Measurements from ENCODE around the gene IL5. TPM values are rescaled to one million over a fixed set of nuclear protein-coding genes. Genes with fewer than 3 reads are reported as not detected.

The IL5 gene
- total and polyA plus RNA-seq, 2 of the 13 experiments (the other 11 are each of a cell fraction or from before 2014, with no cell fraction given), result not detected

- TF ChIP-seq ZMYM2 (CRISPR knock-in tag; IDR thresholded peaks at IDR 0.05) (peak; percentile 58; the same call in 1 of the 2 replicates), NR2C2 (CRISPR knock-in tag; IDR thresholded peaks at IDR 0.05; ENCODE audit: borderline replicate concordance) (no peak), MTF2 (CRISPR knock-in tag; IDR thresholded peaks at IDR 0.05; ENCODE audit: borderline replicate concordance) (no peak), PLRG1 (conservative IDR thresholded peaks at IDR 0.05) (no peak), ZNF776 (CRISPR knock-in tag; IDR thresholded peaks at IDR 0.05) (no peak), ZSCAN20 (CRISPR knock-in tag; IDR thresholded peaks at IDR 0.05; ENCODE audit: borderline replicate concordance) (no peak), MXD3 (CRISPR knock-in tag; IDR thresholded peaks at IDR 0.05) (no peak), ZNF572 (CRISPR knock-in tag; IDR thresholded peaks at IDR 0.05) (no peak), TEAD2 (CRISPR knock-in tag; IDR thresholded peaks at IDR 0.05) (no peak), MLX (CRISPR knock-in tag; IDR thresholded peaks at IDR 0.05) (no peak), HOXD1 (CRISPR knock-in tag; IDR thresholded peaks at IDR 0.05) (no peak), CBFB (CRISPR knock-in tag; IDR thresholded peaks at IDR 0.05) (no peak), ZBTB7A (CRISPR knock-in tag; IDR thresholded peaks at IDR 0.05) (no peak), MYPOP (CRISPR knock-in tag; IDR thresholded peaks at IDR 0.05) (no peak), IRF2 (CRISPR knock-in tag; IDR thresholded peaks at IDR 0.05) (peak; percentile 58; the same call in 1 of the 2 replicates), ZNF143 (CRISPR knock-in tag; IDR thresholded peaks at IDR 0.05) (0 out of 2 replicates have a peak, but pooled peaks have one; percentile 24), MXD4 (CRISPR knock-in tag; IDR thresholded peaks at IDR 0.05) (no peak), BCL6 (CRISPR knock-in tag; IDR thresholded peaks at IDR 0.05) (peak; percentile 18; the same call in 1 of the 2 replicates), ZNF749 (CRISPR knock-in tag; IDR thresholded peaks at IDR 0.05; ENCODE audit: borderline replicate concordance) (no peak), CREBL2 (CRISPR knock-in tag; IDR thresholded peaks at IDR 0.05; ENCODE audit: borderline replicate concordance) (no peak), ZFY (CRISPR knock-in tag; IDR thresholded peaks at IDR 0.05) (peak; percentile 62), ZNF644 (CRISPR knock-in tag; IDR thresholded peaks at IDR 0.05; ENCODE audit: low read depth) (no peak; the same call in 1 of the 2 replicates), SPEN (CRISPR knock-in tag; IDR thresholded peaks at IDR 0.05; ENCODE audit: low read depth) (0 out of 2 replicates have a peak, but pooled peaks have one; percentile 52), ISX (CRISPR knock-in tag; conservative IDR thresholded peaks at IDR 0.05) (no peak), SP4 (CRISPR knock-in tag; IDR thresholded peaks at IDR 0.05) (no peak), AKAP8 (CRISPR knock-in tag; IDR thresholded peaks at IDR 0.05) (no peak), TEF (CRISPR knock-in tag; IDR thresholded peaks at IDR 0.05) (no peak), KDM5A (IDR thresholded peaks at IDR 0.05; ENCODE audit: borderline replicate concordance, low read length) (no peak), MAFK (conservative IDR thresholded peaks at IDR 0.05 in 1 of 2, IDR thresholded peaks at IDR 0.05 in 1 of 2; ENCODE audit: low read length in 2 of 2) (no peak), HOXA7 (CRISPR knock-in tag; IDR thresholded peaks at IDR 0.05) (no peak)
These were observed 41.1 kb downstream of the IL5 start (continued) for GRCh38 chr5:132501961-132502931.

Measured in HepG2 (cell line).